Type B pancreatic cell (in vitro differentiated cells): ENCODE results near the gene ABCG1. TPM values are rescaled to one million over a fixed set of nuclear protein-coding genes. Genes with fewer than 3 reads are reported as not detected.

ENCODE experiments used
- DNase-seq: peaks from one replicate; pipeline ENCODE4 v3.0.0; 2021; ENCODE audit warnings: mixed read lengths; ENCODE audit not compliant: unreplicated experiment; ENCODE audit errors: extremely low spot score
- H3K27ac Mint-ChIP-seq: 2 replicates; pipeline ENCODE4 v1.8.0; 2021; ENCODE audit warnings: mild to moderate bottlenecking, mixed read lengths
- H3K27me3 Mint-ChIP-seq: 2 replicates; pipeline ENCODE4 v1.8.0; 2021; ENCODE audit warnings: mixed read lengths
- H3K36me3 Mint-ChIP-seq: 2 replicates; pipeline ENCODE4 v1.8.0; 2021; ENCODE audit warnings: mixed read lengths
- H3K4me1 Mint-ChIP-seq: one replicate; pipeline ENCODE4 v1.8.0; 2021; ENCODE audit warnings: mixed read lengths; ENCODE audit not compliant: unreplicated experiment
- H3K4me3 Mint-ChIP-seq: 2 replicates; pipeline ENCODE4 v1.8.0; 2021; ENCODE audit warnings: mild to moderate bottlenecking, mixed read lengths
- H3K9me3 Mint-ChIP-seq: 2 replicates; pipeline ENCODE4 v1.8.0; 2021; ENCODE audit warnings: mixed read lengths
- CTCF ChIP-seq: fragments of 200-600 bp; sonication (generic); conservative IDR thresholded peaks from 2 replicates; pipeline ENCODE4 v1.5.0; 2021; ENCODE audit warnings: antibody characterized with exemption, mild to moderate bottlenecking
- total RNA-seq: library from RNA; stranded (reverse); gene quantifications from 2 replicates; pipeline ENCODE4 v1.2.1, GENCODE V29; 2021; ENCODE audit warnings: low replicate concordance

The ABCG1 gene
- total RNA-seq, 1 donor from 2014 or later, result 6.2 TPM

- Mint-ChIP-seq H3K4me3 (peak overlapping the region; percentile 91), H3K36me3 (no peaks in the 10 kb centered on the region), H3K4me1 (peaks cover 22% of the 10 kb centered on the region), H3K27me3 (peaks cover 30% of the 10 kb centered on the region), H3K27ac (peak overlapping the region; percentile 84), H3K9me3 (peaks cover 4% of the 10 kb centered on the region)
- no peak for TF ChIP-seq CTCF
- DNase-seq, result no peak
Observed at GRCh38 chr21:42219606-42220137, 732 bp downstream of the ABCG1 start.

- H3K4me1 Mint-ChIP-seq, result peaks cover 22% of the 10 kb centered on the region
- peaks cover 4% of the 10 kb centered on the region for H3K9me3 Mint-ChIP-seq
- DNase-seq, result no peak
- TF ChIP-seq CTCF, result no peak
- H3K27me3 Mint-ChIP-seq, result peaks cover 32% of the 10 kb centered on the region
- no peaks in the 10 kb centered on the region for H3K36me3 Mint-ChIP-seq
- peak overlapping the region; percentile 91 for H3K4me3 Mint-ChIP-seq
- H3K27ac Mint-ChIP-seq, result peak overlapping the region; percentile 84
Observed at GRCh38 chr21:42220138-42220701, 1.3 kb downstream of the ABCG1 start.

- H3K27me3 Mint-ChIP-seq, result peaks cover 42% of the 10 kb centered on the region
Observed at GRCh38 chr21:42221581-42222345, 2.8 kb downstream of the ABCG1 start.

GRCh38 chr21:42222386-42222785 is 3.4 kb downstream of the ABCG1 start:
- DNase-seq, result no peak
- TF ChIP-seq CTCF, result no peak
- Mint-ChIP-seq H3K36me3 (no peaks in the 10 kb centered on the region), H3K27me3 (peaks cover 40% of the 10 kb centered on the region), H3K27ac (no peak overlapping the region), H3K9me3 (no peaks in the 10 kb centered on the region), H3K4me1 (peaks cover 22% of the 10 kb centered on the region), H3K4me3 (no peak overlapping the region)

More at GRCh38 chr21:42221581-42222345, 2.8 kb downstream of the ABCG1 start:
- Mint-ChIP-seq H3K27ac (no peak overlapping the region), H3K4me3 (no peak overlapping the region), H3K4me1 (peaks cover 22% of the 10 kb centered on the region), H3K9me3 (no peaks in the 10 kb centered on the region), H3K36me3 (no peaks in the 10 kb centered on the region)
- DNase-seq, result no peak
- no peak for TF ChIP-seq CTCF

GRCh38 chr21:42222821-42223390 is 4.0 kb downstream of the ABCG1 start:
- peaks cover 38% of the 10 kb centered on the region for H3K27me3 Mint-ChIP-seq
- no peaks in the 10 kb centered on the region for H3K9me3 Mint-ChIP-seq
- no peak for DNase-seq
- H3K27ac Mint-ChIP-seq, result no peak overlapping the region
- no peak for TF ChIP-seq CTCF
- H3K4me1 Mint-ChIP-seq, result peaks cover 22% of the 10 kb centered on the region
- no peak overlapping the region for H3K4me3 Mint-ChIP-seq
- H3K36me3 Mint-ChIP-seq, result no peaks in the 10 kb centered on the region
